PFSK-1 (cell line): ENCODE data around the gene PNMT.

ENCODE experiments used
- FOXP2 ChIP-seq: optimal IDR thresholded peaks from 2 replicates; pipeline ENCODE3; 2011; ENCODE audit warnings: borderline replicate concordance, control low read depth, inconsistent platforms; ENCODE audit not compliant: insufficient read depth; ENCODE audit errors: extremely low read length, extremely low read depth
- POLR2AphosphoS5 ChIP-seq: IDR thresholded peaks from 2 replicates; pipeline ENCODE4 v1.6.1; 2012; ENCODE audit warnings: low read depth, mild to moderate bottlenecking, control low read depth, low read length, moderate library complexity
- SIN3A ChIP-seq: IDR thresholded peaks from 2 replicates; pipeline ENCODE4 v1.6.1; 2012; ENCODE audit warnings: mild to moderate bottlenecking, low read length, moderate library complexity, borderline replicate concordance; ENCODE audit not compliant: insufficient read depth
- TAF1 ChIP-seq: IDR thresholded peaks from 2 replicates; pipeline ENCODE4 v1.6.1; 2012; ENCODE audit warnings: low read length, control low read depth, borderline replicate concordance; ENCODE audit not compliant: insufficient read depth
- TF ChIP-seq, protein P1 (sequence below), 2 experiments: IDR thresholded peaks; 2 replicates each; pipeline versions ENCODE4 v1.6.1 to v1.8.0; 2011 to 2012; ENCODE audit warnings: low read depth in 2 of 2, low read length in 2 of 2, control low read depth in 1 of 2, inconsistent platforms in 1 of 2, mild to moderate bottlenecking in 1 of 2, moderate library complexity in 1 of 2; ENCODE audit not compliant: insufficient read depth in 1 of 2

The PNMT gene

DNA sequence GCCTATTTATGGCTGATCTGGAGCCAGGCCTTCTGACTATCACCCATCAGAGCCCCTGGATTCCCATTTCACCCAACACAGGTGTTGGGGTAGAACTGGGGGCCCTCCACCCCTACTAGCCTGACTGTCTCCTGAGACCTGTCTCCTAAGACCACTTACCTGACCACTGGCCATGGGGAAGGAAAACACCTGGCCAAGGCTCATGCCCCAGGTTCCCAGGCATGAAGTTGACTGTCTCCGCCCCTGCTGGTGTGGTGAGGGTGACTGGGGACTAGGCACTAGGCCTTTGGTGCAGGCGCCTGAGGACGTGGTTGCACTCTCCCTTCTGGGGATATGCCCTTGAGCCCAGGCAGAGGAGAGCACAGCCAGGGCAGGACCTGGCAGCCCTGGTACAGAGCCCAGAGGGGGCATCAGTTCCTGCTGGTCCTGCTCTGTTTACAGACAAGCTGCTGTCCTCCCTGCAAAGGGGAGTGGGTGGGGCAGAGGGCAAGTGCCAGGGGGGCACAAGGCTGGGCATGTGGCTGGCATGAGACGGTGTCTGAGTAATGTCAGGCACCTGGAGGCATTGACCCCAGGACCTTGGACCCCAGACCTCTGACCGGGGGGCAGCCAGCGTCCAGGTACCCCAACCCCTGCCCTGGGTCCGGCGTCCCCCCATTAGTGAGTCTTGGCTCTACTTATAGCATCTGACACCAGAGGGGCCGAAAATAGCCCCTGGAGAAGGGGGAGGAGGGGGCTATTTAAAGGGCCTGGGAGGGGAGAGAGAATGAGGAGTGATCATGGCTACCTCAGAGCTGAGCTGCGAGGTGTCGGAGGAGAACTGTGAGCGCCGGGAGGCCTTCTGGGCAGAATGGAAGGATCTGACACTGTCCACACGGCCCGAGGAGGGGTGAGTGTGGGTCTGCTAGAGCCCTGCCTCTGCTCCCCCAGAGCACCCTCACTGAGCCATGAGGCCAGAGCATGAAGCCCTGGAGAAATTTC is 3.4 kb upstream of the PNMT start, which contains the start of gene TCAP:
Gene TCAP, plus strand, starts transcription at position 769 of the 981 bp plus-strand sequence. Its CDS starts 11 bp downstream, at position 780.
- TF ChIP-seq POLR2AphosphoS5 (no peak), FOXP2 (no peak), SIN3A (no peak), TAF1 (no peak)
- TF ChIP-seq, protein P1, sequence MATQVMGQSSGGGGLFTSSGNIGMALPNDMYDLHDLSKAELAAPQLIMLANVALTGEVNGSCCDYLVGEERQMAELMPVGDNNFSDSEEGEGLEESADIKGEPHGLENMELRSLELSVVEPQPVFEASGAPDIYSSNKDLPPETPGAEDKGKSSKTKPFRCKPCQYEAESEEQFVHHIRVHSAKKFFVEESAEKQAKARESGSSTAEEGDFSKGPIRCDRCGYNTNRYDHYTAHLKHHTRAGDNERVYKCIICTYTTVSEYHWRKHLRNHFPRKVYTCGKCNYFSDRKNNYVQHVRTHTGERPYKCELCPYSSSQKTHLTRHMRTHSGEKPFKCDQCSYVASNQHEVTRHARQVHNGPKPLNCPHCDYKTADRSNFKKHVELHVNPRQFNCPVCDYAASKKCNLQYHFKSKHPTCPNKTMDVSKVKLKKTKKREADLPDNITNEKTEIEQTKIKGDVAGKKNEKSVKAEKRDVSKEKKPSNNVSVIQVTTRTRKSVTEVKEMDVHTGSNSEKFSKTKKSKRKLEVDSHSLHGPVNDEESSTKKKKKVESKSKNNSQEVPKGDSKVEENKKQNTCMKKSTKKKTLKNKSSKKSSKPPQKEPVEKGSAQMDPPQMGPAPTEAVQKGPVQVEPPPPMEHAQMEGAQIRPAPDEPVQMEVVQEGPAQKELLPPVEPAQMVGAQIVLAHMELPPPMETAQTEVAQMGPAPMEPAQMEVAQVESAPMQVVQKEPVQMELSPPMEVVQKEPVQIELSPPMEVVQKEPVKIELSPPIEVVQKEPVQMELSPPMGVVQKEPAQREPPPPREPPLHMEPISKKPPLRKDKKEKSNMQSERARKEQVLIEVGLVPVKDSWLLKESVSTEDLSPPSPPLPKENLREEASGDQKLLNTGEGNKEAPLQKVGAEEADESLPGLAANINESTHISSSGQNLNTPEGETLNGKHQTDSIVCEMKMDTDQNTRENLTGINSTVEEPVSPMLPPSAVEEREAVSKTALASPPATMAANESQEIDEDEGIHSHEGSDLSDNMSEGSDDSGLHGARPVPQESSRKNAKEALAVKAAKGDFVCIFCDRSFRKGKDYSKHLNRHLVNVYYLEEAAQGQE (IDR thresholded peaks at IDR 0.05; ENCODE audit: insufficient read depth in 1 of 2, low read depth in 2 of 2, low read length in 2 of 2) = no peak

DNA sequence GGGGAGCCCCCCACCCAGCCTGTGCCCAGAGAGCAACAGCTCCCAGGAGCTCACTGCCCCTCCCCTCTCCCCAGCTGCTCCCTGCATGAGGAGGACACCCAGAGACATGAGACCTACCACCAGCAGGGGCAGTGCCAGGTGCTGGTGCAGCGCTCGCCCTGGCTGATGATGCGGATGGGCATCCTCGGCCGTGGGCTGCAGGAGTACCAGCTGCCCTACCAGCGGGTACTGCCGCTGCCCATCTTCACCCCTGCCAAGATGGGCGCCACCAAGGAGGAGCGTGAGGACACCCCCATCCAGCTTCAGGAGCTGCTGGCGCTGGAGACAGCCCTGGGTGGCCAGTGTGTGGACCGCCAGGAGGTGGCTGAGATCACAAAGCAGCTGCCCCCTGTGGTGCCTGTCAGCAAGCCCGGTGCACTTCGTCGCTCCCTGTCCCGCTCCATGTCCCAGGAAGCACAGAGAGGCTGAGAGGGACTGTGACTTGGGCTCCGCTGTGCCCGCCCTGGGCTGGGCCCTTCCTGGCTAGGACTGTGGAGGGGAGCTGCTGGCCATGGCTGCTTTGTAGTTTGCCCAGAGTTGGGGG is 2.5 kb upstream of the PNMT start:
- TF ChIP-seq, protein P1 (IDR thresholded peaks at IDR 0.05; ENCODE audit: insufficient read depth in 1 of 2, low read depth in 2 of 2, low read length in 2 of 2) = no peak
- TF ChIP-seq TAF1 (no peak), SIN3A (no peak), FOXP2 (no peak), POLR2AphosphoS5 (no peak)

DNA sequence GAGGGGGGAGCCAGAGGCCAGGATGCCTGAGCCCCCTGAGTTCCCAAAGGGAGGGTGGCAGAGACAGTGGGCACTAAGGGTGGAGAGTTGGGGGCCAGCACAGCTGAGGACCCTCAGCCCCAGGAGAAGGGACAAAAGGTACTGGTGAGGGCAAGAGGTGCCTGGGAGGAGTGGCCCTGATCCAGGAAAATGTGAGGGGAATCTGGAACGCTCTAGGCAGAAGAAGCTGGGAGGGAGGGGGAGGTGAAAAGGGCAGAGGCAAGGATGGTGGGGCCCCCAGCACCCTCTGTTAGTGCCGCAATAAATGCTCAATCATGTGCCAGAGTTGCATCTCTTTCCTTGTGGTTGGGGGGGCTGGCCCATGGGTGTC is 2.0 kb upstream of the PNMT start:
- TF ChIP-seq TAF1 = no peak
- TF ChIP-seq FOXP2 = no peak
- TF ChIP-seq POLR2AphosphoS5 = no peak
- TF ChIP-seq SIN3A = no peak
- TF ChIP-seq, protein P1 (IDR thresholded peaks at IDR 0.05; ENCODE audit: insufficient read depth in 1 of 2, low read depth in 2 of 2, low read length in 2 of 2) = no peak

DNA sequence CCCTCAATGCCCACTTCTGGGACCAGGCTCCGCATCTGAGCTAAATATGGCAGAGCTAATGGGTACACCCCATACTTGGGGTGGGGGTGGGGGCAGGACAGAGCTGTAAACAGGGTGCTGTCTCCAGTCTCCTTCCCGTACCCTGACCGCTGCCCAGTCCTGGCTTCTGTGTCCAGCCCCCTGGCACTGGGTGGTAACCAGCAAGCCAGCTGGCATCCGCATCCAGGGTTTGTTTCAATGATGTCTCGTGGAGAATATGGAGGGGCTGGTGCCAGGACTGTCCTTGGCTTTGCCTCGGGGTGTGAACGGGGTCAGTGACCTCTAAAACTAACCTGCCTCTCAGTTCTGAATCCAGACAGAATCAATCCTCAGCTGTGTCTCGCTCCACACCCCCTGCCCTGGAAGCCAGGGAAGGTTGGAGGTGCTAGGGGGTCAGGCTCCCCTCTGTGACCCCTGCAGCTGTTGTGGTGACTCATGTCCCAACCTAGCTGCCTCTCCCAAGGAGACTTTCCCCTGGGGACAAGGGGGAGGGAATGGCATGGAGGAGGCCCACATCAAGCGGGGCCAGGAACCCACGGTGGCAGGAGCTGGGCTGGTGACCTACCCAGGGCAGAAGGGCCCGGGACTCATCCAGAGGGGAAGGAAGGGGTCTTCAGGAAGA is 1.5 kb upstream of the PNMT start:
- TF ChIP-seq POLR2AphosphoS5 (no peak), TAF1 (no peak), SIN3A (no peak), FOXP2 (no peak)
- TF ChIP-seq, protein P1 (IDR thresholded peaks at IDR 0.05; ENCODE audit: insufficient read depth in 1 of 2, low read depth in 2 of 2, low read length in 2 of 2) = no peak
